Measurements from ENCODE around the gene SAMD11.

The SAMD11 gene

GRCh38 chr1:932776-933602 lies 9.3 kb downstream of the SAMD11 start:
- DNase-seq: no peak

- no peak for DNase-seq
These were observed 9.8 kb downstream of the SAMD11 start for GRCh38 chr1:933603-933940.

- DNase-seq: no peak
These were observed 11.4 kb downstream of the SAMD11 start for GRCh38 chr1:934991-935750.

GRCh38 chr1:935751-936231 lies 12.1 kb downstream of the SAMD11 start:
- DNase-seq: no peak

GRCh38 chr1:936348-937264 lies 12.9 kb downstream of the SAMD11 start:
- DNase-seq: no peak

DNA sequence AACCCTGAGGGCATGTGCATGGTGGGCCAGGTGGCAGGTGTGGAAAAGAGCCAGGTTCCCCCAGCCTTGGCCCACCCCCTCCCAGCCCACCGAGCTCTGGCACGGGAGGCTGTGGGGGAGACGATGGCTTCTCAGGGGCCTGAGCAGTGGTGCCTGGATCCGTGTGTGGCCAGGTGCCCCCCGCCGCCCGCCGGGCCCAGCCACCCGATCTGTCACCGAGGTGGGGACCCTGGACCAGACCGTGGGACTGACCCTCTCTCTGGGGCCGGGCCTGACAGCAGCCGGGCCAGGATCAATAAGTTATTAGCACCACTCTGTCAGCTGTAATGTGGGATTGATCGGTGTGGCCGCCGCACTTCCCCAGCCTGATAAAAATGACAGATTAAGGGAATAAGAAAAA lies 13.8 kb downstream of the SAMD11 start:
- DNase-seq: no peak

DNA sequence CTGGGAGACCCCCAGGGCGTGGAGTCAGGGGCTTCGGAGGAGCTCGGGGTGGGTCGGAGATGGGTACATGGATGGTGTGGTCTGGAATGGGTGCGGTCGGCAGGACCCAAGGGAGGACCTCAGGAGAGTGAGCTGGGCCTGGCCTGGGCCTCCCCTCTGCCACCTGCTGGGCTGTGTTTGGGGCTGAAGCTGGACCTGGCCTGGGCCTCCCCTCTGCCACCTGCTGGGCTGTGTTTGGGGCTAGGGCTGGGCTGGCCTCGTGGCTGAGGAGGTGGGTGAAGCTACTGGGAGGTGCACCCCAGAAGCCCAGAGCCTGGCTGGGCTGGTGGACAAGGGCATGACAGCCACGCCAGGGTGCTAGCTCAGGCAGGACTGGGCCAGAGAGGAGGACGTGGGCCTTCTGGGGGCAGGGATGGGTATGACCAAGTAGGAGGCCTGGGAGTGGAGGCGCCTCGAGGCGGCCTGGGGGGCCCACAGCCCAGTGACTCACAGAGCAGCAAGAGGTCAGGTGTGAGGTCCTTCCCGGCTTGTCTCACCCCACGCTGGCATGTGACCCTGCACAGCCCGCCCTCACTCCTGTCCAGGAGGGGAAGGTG lies 14.5 kb downstream of the SAMD11 start:
- no peak for DNase-seq

DNA sequence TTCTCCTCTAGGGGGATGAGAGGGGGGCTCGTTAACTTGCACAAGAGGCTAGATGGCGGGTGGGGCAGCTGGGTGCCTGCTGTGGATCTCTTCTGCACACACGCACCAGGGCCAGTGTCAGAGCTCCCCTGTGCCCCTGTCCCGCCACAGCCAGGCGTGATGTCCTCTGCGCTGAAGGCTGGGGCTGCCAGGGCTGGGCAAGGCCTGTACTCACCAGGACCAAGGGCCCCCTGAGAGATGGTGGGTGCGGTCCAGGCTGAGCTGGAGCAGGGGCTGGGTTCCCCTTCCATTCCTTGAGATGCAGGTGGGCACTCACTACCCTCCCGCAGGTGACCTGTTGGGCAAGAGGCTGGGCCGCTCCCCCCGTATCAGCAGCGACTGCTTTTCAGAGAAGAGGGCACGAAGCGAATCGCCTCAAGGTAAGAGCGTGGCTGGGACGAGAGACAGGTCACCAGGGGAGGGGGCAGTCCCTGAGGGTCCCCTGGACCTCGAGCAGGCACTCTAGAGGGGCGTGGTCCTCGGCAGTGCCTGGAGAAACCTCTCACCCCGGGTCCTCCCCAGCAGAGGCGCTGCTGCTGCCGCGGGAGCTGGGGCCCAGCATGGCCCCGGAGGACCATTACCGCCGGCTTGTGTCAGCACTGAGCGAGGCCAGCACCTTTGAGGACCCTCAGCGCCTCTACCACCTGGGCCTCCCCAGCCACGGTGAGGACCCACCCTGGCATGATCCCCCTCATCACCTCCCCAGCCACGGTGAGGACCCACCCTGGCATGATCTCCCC lies 15.2 kb downstream of the SAMD11 start:
- DNase-seq: no peak

GRCh38 chr1:939511-940106 lies 15.9 kb downstream of the SAMD11 start:
- no peak for DNase-seq

GRCh38 chr1:940107-941014 lies 16.6 kb downstream of the SAMD11 start:
- peak; percentile 31 for DNase-seq

- no peak for DNase-seq
These were observed 17.4 kb downstream of the SAMD11 start for GRCh38 chr1:941015-941587.

DNA sequence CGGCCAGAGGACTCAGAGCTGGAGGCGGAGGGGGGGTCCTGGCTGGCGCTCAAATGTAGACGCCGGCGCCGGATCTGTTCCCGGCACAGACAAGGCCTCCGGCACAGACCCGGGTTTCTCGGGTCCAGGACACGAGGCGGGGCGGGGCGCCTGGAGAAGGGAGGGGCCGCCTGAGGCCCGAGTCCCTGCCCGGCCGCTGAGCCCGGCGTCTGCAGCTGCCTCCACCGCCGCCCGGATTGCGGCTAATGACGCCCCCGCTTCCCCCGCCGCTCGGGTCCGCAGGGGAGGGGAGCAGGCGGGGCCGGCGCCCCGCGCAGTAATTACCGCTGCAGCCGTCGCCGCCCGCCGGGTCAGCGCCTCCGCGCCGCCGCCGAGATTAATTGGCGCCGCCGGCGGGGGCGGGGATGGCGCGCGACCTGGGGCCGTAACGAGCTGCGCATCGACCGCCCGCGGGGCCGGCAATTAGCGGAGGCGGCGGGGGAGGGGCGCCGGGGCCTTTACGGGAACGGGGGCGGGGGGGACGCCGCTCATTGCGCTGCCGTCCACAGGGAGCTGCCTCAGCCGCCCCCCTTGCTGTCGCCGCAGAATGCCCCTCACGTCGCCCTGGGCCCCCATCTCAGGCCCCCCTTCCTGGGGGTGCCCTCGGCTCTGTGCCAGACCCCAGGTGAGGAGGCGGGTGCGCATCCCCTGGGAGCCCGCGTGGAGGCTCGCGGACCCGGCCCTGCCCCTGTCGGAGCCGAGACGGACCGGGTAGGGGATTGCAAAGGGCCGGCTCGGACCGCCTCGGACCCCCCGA lies 18.1 kb downstream of the SAMD11 start:
- no peak for DNase-seq

GRCh38 chr1:942411-942821 lies 18.7 kb downstream of the SAMD11 start:
- DNase-seq: peak; percentile 14

- no peak for DNase-seq
These were observed 19.3 kb downstream of the SAMD11 start for GRCh38 chr1:942864-943533.

- DNase-seq: no peak
These were observed 20.0 kb downstream of the SAMD11 start for GRCh38 chr1:943545-944340.

DNA sequence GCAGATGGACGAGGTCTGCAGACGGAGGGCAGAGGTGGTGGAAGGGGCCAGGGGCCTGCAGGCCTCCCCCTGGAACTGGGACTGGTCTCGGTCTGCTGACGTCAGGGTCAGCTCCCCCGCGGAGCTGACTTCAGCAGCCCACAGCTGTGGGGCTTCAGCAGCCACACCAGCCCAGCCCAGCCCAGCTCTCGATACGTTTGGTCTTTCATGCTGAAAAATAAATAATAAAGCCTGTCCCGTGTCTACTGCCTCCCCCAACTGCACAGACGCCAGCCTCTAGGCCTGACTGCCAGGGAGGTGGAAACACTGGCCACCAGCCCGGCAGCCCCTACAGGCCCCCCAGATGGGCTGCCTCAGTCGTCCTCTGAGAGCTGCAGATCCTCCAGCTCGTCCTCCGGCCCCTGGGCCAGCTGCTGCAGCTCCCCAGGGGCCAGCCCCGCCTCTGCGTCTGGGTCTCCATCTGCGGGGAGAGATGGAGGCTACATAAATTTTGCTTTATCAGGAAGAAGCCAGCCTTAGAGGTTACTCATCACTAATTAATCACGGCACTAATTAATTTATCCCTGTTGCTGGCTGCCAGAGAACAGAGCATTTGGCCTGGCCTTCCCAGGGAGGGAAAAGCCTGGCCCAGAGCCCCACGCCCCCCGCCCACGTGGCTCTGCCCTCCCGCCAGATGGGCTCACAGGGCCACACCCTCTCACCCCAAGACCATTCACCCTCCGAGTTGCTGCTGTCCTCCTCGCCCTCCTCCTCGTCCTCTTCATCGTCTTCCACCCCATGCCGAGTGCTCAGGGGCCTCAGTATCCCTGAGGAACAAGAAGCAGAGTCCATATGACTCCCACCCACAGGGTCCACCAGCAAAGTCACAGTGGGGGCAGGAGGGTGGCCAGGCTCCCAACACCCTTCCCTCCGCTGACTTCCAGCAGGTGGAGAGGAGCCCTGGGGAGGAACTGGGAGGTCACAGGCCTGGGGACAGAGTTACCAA lies 20.9 kb downstream of the SAMD11 start:
- DNase-seq: no peak

All from CD4-positive, alpha-beta T cell treated with Interleukin-6 for 4 hours (primary cell).